ENCODE measurements around the gene BCAS3.
A peak's percentile ranks its signal among the peaks of the same experiment; 100 is the strongest.
"Not testable (repeated sequence)": the region's sequence is repeated elsewhere in the genome, so short reads cannot be mapped to it uniquely, and the experiment has no call there.

Gene BCAS3

DNA sequence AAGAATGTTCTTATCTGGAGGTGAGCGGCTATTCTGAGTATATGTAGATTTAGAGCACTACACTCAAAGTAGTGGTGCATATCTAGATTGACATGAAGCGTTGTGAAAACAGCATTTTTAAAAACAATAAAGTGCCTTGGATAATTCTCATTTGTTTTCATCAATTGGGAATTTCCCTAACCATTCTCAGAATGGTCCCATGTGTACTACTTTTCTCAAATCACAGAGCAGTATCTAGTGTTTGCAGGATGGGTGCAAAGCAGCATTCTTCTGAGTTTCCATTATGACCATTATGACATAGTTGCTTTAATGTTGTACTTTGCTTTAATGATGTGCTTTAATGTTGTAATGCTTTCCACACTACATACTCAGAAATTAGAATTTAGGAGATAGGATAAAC is 16.2 kb upstream of the BCAS3 start:
- Mint-ChIP-seq H3K36me3 (ENCODE audit: low read depth) (peaks cover 72% of the 10 kb centered on the region), H3K27ac (no peak overlapping the region), H3K4me3 (no peak overlapping the region), H3K27me3 (ENCODE audit: low read depth, poor library complexity) (no peaks in the 10 kb centered on the region), H3K9me3 (no peaks in the 10 kb centered on the region), H3K4me1 (no peaks in the 10 kb centered on the region)
- TF ChIP-seq, protein P1, sequence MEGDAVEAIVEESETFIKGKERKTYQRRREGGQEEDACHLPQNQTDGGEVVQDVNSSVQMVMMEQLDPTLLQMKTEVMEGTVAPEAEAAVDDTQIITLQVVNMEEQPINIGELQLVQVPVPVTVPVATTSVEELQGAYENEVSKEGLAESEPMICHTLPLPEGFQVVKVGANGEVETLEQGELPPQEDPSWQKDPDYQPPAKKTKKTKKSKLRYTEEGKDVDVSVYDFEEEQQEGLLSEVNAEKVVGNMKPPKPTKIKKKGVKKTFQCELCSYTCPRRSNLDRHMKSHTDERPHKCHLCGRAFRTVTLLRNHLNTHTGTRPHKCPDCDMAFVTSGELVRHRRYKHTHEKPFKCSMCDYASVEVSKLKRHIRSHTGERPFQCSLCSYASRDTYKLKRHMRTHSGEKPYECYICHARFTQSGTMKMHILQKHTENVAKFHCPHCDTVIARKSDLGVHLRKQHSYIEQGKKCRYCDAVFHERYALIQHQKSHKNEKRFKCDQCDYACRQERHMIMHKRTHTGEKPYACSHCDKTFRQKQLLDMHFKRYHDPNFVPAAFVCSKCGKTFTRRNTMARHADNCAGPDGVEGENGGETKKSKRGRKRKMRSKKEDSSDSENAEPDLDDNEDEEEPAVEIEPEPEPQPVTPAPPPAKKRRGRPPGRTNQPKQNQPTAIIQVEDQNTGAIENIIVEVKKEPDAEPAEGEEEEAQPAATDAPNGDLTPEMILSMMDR (IDR thresholded peaks at IDR 0.05): no peak
- DNase-seq: no peak

- Mint-ChIP-seq H3K36me3 (ENCODE audit: low read depth) (peaks cover 58% of the 10 kb centered on the region), H3K4me3 (no peak overlapping the region), H3K27ac (no peak overlapping the region), H3K4me1 (no peaks in the 10 kb centered on the region), H3K27me3 (ENCODE audit: low read depth, poor library complexity) (no peaks in the 10 kb centered on the region), H3K9me3 (no peaks in the 10 kb centered on the region)
- DNase-seq: no peak
- TF ChIP-seq, protein P1 (IDR thresholded peaks at IDR 0.05): no peak
Measured at GRCh38 chr17:60664022-60664421, 13.6 kb upstream of the BCAS3 start.

DNA sequence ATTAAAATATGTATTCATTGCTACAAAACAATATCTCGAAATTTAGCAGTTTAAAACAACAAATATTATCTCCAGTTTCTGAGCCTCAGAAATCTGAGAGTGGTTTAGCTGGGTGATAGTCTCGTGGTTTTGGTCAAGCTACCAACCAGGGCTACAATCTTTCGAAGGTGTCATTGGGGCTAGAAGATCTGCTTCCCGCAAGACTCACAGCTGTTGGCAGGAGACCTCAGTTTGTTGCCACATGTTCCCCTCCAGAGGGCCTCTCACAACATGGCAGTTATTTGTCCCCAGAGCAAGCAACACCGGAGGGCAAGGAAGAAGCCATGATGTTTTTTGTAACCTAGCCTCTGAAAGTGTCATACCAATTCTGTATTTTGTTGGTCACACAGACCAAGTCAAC is 12.0 kb upstream of the BCAS3 start:
- no peak overlapping the region for H3K4me3 Mint-ChIP-seq
- H3K36me3 Mint-ChIP-seq (ENCODE audit: low read depth): peaks cover 46% of the 10 kb centered on the region
- H3K4me1 Mint-ChIP-seq: peaks cover 6% of the 10 kb centered on the region
- no peaks in the 10 kb centered on the region for H3K27me3 Mint-ChIP-seq (ENCODE audit: low read depth, poor library complexity)
- H3K27ac Mint-ChIP-seq: no peak overlapping the region
- TF ChIP-seq, protein P1 (IDR thresholded peaks at IDR 0.05): no peak
- no peaks in the 10 kb centered on the region for H3K9me3 Mint-ChIP-seq
- DNase-seq: no peak

GRCh38 chr17:60668741-60669140 is 8.9 kb upstream of the BCAS3 start:
- H3K27me3 Mint-ChIP-seq (ENCODE audit: low read depth, poor library complexity); H3K9me3 Mint-ChIP-seq; H3K4me3 Mint-ChIP-seq; DNase-seq; H3K4me1 Mint-ChIP-seq; H3K27ac Mint-ChIP-seq: not testable (repeated sequence)
- peaks cover 25% of the 10 kb centered on the region for H3K36me3 Mint-ChIP-seq (ENCODE audit: low read depth)

DNA sequence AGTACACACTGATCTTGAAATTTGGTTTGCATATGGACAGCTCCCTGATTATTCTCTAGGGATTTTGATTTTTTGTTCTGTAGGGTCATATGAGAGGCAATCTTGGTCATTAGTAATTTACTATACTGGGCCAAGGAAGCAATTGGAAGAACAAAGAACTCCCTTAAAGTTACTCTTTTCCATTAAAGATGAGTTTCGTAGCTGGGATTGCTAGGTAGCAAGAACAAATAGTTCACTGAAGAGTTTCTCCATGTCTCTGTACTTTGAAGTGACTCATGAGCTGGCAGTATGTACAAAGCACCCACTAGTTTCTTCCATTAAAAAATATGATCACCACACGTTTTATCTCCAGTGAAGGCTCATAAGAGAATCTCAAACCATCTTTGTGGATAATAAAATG is 6.2 kb upstream of the BCAS3 start:
- no peak for DNase-seq
- H3K4me1 Mint-ChIP-seq: peaks cover 6% of the 10 kb centered on the region
- H3K9me3 Mint-ChIP-seq: peaks cover 5% of the 10 kb centered on the region
- peaks cover 14% of the 10 kb centered on the region for H3K27me3 Mint-ChIP-seq (ENCODE audit: low read depth, poor library complexity)
- H3K36me3 Mint-ChIP-seq (ENCODE audit: low read depth): peaks cover 6% of the 10 kb centered on the region
- H3K4me3 Mint-ChIP-seq: no peak overlapping the region
- no peak overlapping the region for H3K27ac Mint-ChIP-seq
- TF ChIP-seq, protein P1 (IDR thresholded peaks at IDR 0.05): no peak

GRCh38 chr17:60674637-60675036 is 3.0 kb upstream of the BCAS3 start:
- not testable (repeated sequence) for H3K27ac Mint-ChIP-seq; H3K36me3 Mint-ChIP-seq (ENCODE audit: low read depth); H3K4me3 Mint-ChIP-seq; H3K9me3 Mint-ChIP-seq; DNase-seq
- Mint-ChIP-seq H3K4me1 (peaks cover 26% of the 10 kb centered on the region), H3K27me3 (ENCODE audit: low read depth, poor library complexity) (peaks cover 18% of the 10 kb centered on the region)

DNA sequence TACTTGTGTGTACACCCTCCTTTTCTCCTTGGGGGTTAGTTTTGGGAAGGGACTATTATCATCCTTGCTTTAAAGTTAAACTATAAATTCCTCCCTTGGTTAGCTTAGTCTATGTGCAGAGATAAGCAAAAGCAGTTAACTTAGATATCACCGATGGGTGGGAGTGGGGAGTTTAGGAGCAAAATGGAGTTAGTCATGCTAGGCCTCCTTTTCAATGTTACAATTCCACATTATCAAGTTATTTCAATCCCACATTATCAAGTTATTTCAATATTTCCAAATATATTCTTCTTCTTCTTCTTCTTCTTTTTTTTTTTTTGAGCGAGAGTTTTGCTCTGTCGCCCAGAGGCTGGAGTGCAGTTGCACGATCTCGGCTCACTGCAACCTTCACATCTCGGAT is 1.7 kb upstream of the BCAS3 start:
- TF ChIP-seq, protein P1 (IDR thresholded peaks at IDR 0.05): no peak
- Mint-ChIP-seq H3K27me3 (ENCODE audit: low read depth, poor library complexity) (peaks cover 19% of the 10 kb centered on the region), H3K9me3 (peaks cover 5% of the 10 kb centered on the region), H3K4me1 (peaks cover 23% of the 10 kb centered on the region), H3K4me3 (peak overlapping the region; percentile 54), H3K27ac (no peak overlapping the region), H3K36me3 (ENCODE audit: low read depth) (no peaks in the 10 kb centered on the region)
- no peak for DNase-seq

Measured in nephron progenitor cell (in vitro differentiated cells).